MM.1S (cell line): ENCODE measurements around the gene P2RY6.

Experiments used
- DNase-seq: peaks from one replicate; pipeline ENCODE4 v3.0.0-alpha.2; 2015
- H2AFZ ChIP-seq: fragments of 300-600 bp; sonication (generic); 2 replicates; pipeline ENCODE4 v1.6.0; 2016; ENCODE audit warnings: antibody characterized with exemption, low read length
- H3F3A ChIP-seq: fragments of 300-600 bp; sonication (generic); 2 replicates; pipeline ENCODE4 v1.6.1; 2016; ENCODE audit warnings: mild to moderate bottlenecking, antibody characterized with exemption, low read length, moderate library complexity, mixed read lengths; ENCODE audit not compliant: insufficient read depth
- H3K27ac ChIP-seq: fragments of 300-600 bp; sonication (generic); 2 replicates; pipeline ENCODE4 v1.5.1; 2016; ENCODE audit warnings: mild to moderate bottlenecking, low read length
- H3K27me3 ChIP-seq: fragments of 300-600 bp; sonication (generic); replicated peaks from 2 replicates; pipeline ENCODE4 v1.6.0; 2016; ENCODE audit warnings: low read length; ENCODE audit not compliant: insufficient read depth
- H3K36me3 ChIP-seq: fragments of 300-600 bp; sonication (generic); replicated peaks from 2 replicates; pipeline ENCODE4 v1.6.1; 2016; ENCODE audit warnings: mild to moderate bottlenecking, low read length, mixed read lengths; ENCODE audit not compliant: insufficient read depth
- H3K4me1 ChIP-seq: fragments of 300-600 bp; sonication (generic); 2 replicates; pipeline ENCODE4 v1.6.1; 2016; ENCODE audit warnings: low read length, mixed read lengths
- H3K4me2 ChIP-seq: fragments of 300-600 bp; sonication (generic); 2 replicates; pipeline ENCODE4 v1.6.0; 2016; ENCODE audit warnings: low read depth, low read length
- H3K4me3 ChIP-seq: fragments of 300-600 bp; sonication (generic); 2 replicates; pipeline ENCODE4 v1.5.1; 2016; ENCODE audit warnings: low read length, mixed read lengths
- H3K79me2 ChIP-seq: fragments of 300-600 bp; sonication (generic); 2 replicates; pipeline ENCODE4 v1.6.1; 2016; ENCODE audit warnings: mixed run types, low read length, mixed read lengths
- H3K9ac ChIP-seq: fragments of 300-600 bp; sonication (generic); 2 replicates; pipeline ENCODE4 v1.6.1; 2016; ENCODE audit warnings: low read length, mixed read lengths
- H3K9me2 ChIP-seq: fragments of 300-600 bp; sonication (generic); replicated peaks from 2 replicates; pipeline ENCODE4 v1.6.1; 2016; ENCODE audit warnings: mild to moderate bottlenecking, low read length, mixed read lengths; ENCODE audit not compliant: insufficient read depth
- H3K9me3 ChIP-seq: fragments of 300-600 bp; sonication (generic); replicated peaks from 2 replicates; pipeline ENCODE4 v1.6.1; 2016; ENCODE audit warnings: mild to moderate bottlenecking, low read length, mixed read lengths; ENCODE audit not compliant: insufficient read depth
- H4K20me1 ChIP-seq: fragments of 300-600 bp; sonication (generic); 2 replicates; pipeline ENCODE4 v1.6.1; 2016; ENCODE audit warnings: mild to moderate bottlenecking, low read length, moderate library complexity, mixed read lengths; ENCODE audit not compliant: insufficient read depth
- EZH2 ChIP-seq: fragments of 300-600 bp; sonication (generic); optimal IDR thresholded peaks from 2 replicates; pipeline ENCODE3; 2017; ENCODE audit warnings: low read depth, mild to moderate bottlenecking, antibody characterized with exemption, low read length, mixed read lengths
- EZH2phosphoT487 ChIP-seq: fragments of 300-600 bp; sonication (generic); IDR thresholded peaks from 2 replicates; pipeline ENCODE4 v1.6.1; 2018; ENCODE audit warnings: antibody characterized with exemption, low read length
- TF ChIP-seq, protein P1 (sequence below): fragments of 300-600 bp; sonication (generic); IDR thresholded peaks from 2 replicates; pipeline ENCODE4 v1.5.1; 2016; ENCODE audit warnings: antibody characterized with exemption, low read length, mixed read lengths

P2RY6 gene

DNA sequence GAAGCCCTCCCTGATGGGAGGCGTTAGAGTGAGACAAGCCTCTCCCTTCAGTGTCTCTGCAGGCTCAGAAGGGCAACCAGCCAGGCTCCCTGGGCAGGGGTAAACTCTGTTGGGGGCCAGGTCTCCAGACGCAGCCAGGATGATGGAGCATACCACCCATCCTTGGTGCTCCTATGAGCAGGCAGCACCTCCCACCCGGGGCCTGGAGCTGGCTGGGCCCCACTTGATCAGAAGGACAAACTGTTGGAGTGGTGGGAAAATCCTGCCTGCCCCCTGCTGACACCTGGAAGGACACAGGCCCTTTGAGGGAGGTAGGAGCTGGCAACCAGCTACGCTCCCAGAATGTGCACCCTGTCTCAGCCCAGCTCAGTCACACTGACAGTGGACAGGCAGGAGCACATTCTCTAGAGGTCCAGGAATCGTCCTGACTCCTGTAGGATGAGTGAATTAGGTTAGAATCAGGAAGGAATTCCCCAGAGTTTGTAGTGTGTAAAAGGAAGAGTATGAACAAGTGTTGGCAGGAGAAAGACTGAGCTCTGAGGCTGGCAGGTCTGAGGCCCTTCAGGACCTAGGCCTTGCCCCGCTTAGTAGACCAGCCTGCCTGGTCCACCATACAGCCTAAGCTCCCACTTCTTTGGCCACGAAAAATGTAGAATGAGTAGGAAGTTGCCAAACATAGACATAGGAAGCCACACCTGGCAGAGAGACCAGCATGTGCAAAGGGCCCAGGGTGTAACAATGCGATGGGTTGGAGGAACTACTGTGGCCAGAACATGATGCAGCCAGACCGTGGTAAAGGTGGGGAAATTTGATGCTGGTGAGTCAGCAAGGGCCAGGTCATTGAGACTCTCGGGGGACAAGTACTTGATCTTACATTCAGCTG is 55.0 kb downstream of the P2RY6 start:
- H3K27ac ChIP-seq = no peak overlapping the region
- H3K9me3 ChIP-seq = no peaks in the 10 kb centered on the region
- no peak overlapping the region for H3K4me2 ChIP-seq
- H3K79me2 ChIP-seq = no peaks in the 10 kb centered on the region
- H3K4me3 ChIP-seq = no peak overlapping the region
- DNase-seq = no peak
- H3K36me3 ChIP-seq = no peaks in the 10 kb centered on the region
- TF ChIP-seq EZH2phosphoT487 (no peak), EZH2 (no peak)
- TF ChIP-seq, protein P1, sequence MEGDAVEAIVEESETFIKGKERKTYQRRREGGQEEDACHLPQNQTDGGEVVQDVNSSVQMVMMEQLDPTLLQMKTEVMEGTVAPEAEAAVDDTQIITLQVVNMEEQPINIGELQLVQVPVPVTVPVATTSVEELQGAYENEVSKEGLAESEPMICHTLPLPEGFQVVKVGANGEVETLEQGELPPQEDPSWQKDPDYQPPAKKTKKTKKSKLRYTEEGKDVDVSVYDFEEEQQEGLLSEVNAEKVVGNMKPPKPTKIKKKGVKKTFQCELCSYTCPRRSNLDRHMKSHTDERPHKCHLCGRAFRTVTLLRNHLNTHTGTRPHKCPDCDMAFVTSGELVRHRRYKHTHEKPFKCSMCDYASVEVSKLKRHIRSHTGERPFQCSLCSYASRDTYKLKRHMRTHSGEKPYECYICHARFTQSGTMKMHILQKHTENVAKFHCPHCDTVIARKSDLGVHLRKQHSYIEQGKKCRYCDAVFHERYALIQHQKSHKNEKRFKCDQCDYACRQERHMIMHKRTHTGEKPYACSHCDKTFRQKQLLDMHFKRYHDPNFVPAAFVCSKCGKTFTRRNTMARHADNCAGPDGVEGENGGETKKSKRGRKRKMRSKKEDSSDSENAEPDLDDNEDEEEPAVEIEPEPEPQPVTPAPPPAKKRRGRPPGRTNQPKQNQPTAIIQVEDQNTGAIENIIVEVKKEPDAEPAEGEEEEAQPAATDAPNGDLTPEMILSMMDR = no peak
- H3F3A ChIP-seq = no peaks in the 10 kb centered on the region
- no peak overlapping the region for H2AFZ ChIP-seq
- no peaks in the 10 kb centered on the region for H3K9me2 ChIP-seq
- H3K9ac ChIP-seq = no peak overlapping the region
- H4K20me1 ChIP-seq = no peaks in the 10 kb centered on the region
- H3K4me1 ChIP-seq = peaks cover 8% of the 10 kb centered on the region; the same call in 1 of the 2 replicates
- no peaks in the 10 kb centered on the region for H3K27me3 ChIP-seq

DNA sequence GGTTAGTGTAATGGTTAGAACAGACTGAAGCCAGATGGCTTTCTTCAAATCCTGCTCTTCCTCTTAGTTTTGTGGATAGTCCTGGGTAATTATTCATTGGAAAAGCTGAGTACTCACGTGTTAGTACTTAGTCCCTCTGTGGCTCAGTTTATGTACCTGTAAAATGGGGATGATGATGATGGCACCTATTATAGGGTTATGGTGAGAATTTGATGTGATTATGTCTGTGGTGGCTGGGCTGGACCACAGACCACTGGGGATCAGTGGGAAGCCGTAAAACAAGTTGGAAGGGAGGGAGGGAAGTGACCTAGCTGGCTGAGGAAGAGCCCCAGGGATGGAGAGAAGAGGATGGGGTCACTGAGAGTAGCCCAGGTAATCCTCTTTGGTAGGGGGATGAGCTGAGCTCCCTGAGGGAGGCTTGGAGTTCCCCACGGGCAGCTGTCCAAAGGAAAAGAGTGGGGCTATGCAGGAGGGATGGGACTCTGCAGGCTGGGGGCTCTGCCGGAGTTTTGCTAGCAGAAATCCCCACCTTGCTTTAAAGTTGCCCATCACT is 55.8 kb downstream of the P2RY6 start:
- Histone ChIP-seq H3K9ac (no peak overlapping the region), H3K27me3 (no peaks in the 10 kb centered on the region), H3K9me2 (no peaks in the 10 kb centered on the region), H3K79me2 (no peaks in the 10 kb centered on the region), H4K20me1 (no peaks in the 10 kb centered on the region), H3K27ac (no peak overlapping the region), H3K4me2 (no peak overlapping the region), H3K9me3 (no peaks in the 10 kb centered on the region), H3K36me3 (no peaks in the 10 kb centered on the region), H2AFZ (no peak overlapping the region), H3K4me1 (peaks cover 8% of the 10 kb centered on the region; the same call in 1 of the 2 replicates), H3K4me3 (no peak overlapping the region), H3F3A (no peaks in the 10 kb centered on the region)
- no peak for DNase-seq
- TF ChIP-seq, protein P1 = no peak

DNA sequence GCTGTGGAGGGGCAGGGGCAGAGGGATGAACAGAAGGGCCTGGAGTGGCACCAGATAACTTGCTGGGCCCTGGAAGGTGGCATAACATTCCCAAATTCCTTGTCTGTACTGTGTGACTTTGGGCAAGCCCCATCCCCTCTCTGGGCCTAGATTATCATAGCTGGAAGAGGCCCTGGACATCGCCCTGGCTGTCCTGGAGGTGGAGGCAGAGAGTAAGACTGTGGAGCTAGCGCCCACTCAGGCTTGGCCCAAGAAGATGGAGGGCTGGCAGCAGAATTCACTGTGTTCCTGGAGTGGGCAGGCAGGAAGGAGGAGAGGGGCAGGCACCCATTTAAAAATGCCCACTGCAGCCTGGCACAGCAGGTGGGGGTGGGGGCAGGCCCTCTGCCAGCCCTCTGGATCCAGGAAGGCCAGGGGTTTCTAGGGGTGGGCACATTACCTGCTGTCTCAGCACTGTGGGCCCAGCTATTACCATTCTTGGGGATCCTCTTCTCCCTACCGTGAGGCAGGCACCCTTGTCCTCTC is 58.5 kb downstream of the P2RY6 start:
- no peak for DNase-seq
- Histone ChIP-seq H3F3A (no peaks in the 10 kb centered on the region), H3K9me3 (no peaks in the 10 kb centered on the region), H4K20me1 (no peaks in the 10 kb centered on the region), H3K9me2 (no peaks in the 10 kb centered on the region), H3K4me3 (no peak overlapping the region), H3K4me2 (no peak overlapping the region), H2AFZ (no peak overlapping the region), H3K27ac (no peak overlapping the region), H3K36me3 (no peaks in the 10 kb centered on the region), H3K9ac (no peak overlapping the region), H3K4me1 (peaks cover 8% of the 10 kb centered on the region; the same call in 1 of the 2 replicates), H3K79me2 (no peaks in the 10 kb centered on the region), H3K27me3 (no peaks in the 10 kb centered on the region)
- no peak for TF ChIP-seq EZH2phosphoT487
- TF ChIP-seq, protein P1 = no peak; the same call in 1 of the 2 replicates
- no peak for TF ChIP-seq EZH2
